Spleen (tissue), 3 donors: ENCODE measurements around the gene BAAT.

Experiments used
- POLR2A ChIP-seq, 3 donors: fragments of 450-650 bp; IDR thresholded peaks; one replicate each; pipeline ENCODE4 v1.5.1; 2017; ENCODE audit warnings: antibody characterized with exemption in 3 of 3, mild to moderate bottlenecking in 1 of 3
- POLR2AphosphoS5 ChIP-seq, 3 donors: sonication (generic); formaldehyde crosslinking; IDR thresholded peaks; one replicate each; pipeline ENCODE4 v1.5.1; 2017; ENCODE audit warnings: antibody characterized with exemption in 3 of 3

DNA sequence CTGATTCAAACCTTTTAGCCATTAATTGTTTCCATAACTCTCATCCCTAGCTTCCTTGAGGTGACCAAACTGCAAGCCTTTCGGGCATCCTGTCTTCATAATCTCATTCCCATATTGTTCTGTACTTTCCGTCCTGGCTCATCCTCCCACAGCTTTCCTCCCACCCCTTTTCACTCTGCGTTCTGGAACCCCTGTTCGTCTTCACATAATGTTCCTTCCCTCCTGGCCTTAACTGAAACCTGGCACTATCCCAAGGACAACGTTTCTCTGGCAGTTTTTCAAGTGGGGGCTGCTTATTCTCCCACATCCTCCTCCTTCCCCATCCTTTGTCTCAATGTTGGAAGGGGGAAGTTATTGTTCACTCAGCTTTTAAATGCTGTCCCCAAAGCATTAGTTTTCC, 15.3 kb upstream of the BAAT start:
- TF ChIP-seq POLR2AphosphoS5 (IDR thresholded peaks at IDR 0.05) (peak in 1 of 3 donors; percentile 36), POLR2A (IDR thresholded peaks at IDR 0.05) (no peak)
